HG02759 (cell line): ENCODE data around the gene OR6B2.

ENCODE experiments used
- ATAC-seq: cut with Tn5 transposase; IDR thresholded peaks from one replicate; pipeline ENCODE4 v1.9.1; 2021; ENCODE audit warnings: mild to moderate bottlenecking, moderate library complexity; ENCODE audit not compliant: unreplicated experiment

OR6B2 gene

DNA sequence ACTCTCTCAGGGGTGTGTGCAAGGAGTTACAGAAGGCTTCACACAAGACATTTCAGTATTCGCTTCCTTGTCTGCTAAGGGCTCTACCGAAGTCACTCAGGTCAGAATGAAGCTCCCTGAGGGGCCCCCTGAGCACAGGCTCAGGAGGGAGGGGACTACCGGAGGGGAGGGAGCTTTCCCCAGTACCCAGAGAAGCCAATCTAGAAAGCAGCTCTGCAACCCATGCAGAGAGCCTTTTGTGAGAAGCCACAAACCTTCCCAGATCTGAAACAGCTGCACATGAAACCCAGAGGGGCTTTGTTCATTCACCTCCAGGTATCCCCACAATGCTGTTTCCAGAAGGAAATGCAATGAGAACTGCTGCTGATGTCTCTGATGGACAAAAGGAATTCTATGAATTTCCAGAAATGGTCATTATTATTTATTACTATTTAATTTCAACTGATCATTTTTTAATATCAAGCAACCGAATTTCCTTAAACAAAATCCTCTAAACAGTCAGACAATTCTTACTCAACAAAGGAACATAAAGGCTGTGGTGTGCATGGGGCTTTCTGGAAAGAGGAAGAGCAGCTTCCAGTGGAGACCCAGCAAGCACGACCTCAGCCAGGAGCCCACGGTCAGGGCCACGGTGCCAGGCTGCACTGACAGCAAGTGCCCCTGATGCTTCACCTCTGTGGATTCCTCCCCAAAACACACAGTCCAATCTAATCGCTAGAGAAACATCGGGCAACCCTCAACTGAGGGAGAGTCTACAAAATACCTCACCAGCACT lies 47.0 kb downstream of the OR6B2 start:
- ATAC-seq: no peak
